Measurements from ENCODE around the gene HDAC4.

Gene HDAC4

GRCh38 chr2:239095460-239096081, 305.2 kb downstream of the HDAC4 start:
- no peak overlapping the region for H3K4me3 ChIP-seq (ENCODE audit: control insufficient read depth, low read depth, low read length)
- TF ChIP-seq, protein P1, sequence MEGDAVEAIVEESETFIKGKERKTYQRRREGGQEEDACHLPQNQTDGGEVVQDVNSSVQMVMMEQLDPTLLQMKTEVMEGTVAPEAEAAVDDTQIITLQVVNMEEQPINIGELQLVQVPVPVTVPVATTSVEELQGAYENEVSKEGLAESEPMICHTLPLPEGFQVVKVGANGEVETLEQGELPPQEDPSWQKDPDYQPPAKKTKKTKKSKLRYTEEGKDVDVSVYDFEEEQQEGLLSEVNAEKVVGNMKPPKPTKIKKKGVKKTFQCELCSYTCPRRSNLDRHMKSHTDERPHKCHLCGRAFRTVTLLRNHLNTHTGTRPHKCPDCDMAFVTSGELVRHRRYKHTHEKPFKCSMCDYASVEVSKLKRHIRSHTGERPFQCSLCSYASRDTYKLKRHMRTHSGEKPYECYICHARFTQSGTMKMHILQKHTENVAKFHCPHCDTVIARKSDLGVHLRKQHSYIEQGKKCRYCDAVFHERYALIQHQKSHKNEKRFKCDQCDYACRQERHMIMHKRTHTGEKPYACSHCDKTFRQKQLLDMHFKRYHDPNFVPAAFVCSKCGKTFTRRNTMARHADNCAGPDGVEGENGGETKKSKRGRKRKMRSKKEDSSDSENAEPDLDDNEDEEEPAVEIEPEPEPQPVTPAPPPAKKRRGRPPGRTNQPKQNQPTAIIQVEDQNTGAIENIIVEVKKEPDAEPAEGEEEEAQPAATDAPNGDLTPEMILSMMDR (conservative IDR thresholded peaks at IDR 0.05; ENCODE audit: control insufficient read depth, insufficient read depth, low read depth, low read length), result no peak

DNA sequence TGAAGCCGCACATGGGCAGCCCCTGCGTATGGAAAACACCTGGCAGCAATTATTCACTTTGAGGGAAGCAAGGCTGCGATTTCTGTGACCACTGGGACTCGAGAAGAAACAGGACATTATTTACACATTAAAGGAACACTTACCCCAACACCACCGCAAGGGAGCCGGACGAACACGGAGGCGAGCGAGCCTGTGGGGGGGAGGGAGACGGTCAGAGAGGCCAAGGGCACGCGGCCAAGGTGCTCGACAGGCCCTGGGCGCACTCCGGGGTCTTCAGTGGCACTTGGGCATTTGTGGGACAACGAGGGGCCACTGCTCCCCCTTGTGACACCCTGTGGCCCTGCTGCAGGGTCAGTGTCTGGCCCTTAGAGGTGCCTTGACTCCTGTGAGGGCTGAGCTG, 306.0 kb downstream of the HDAC4 start:
- DNase-seq (ENCODE audit: low read depth), result no peak
- TF ChIP-seq, protein P1 (conservative IDR thresholded peaks at IDR 0.05; ENCODE audit: control insufficient read depth, insufficient read depth, low read depth, low read length), result no peak

More at GRCh38 chr2:239095460-239096081, 305.2 kb downstream of the HDAC4 start:
- no peak for DNase-seq (ENCODE audit: low read depth)

GRCh38 chr2:239093952-239094351, 306.9 kb downstream of the HDAC4 start:
- TF ChIP-seq, protein P1 (conservative IDR thresholded peaks at IDR 0.05; ENCODE audit: control insufficient read depth, insufficient read depth, low read depth, low read length), result peak; percentile 39
- DNase-seq (ENCODE audit: low read depth), result no peak
- no peak overlapping the region for H3K4me3 ChIP-seq (ENCODE audit: control insufficient read depth, low read depth, low read length)

More for the DNA sequence above, 306.0 kb downstream of the HDAC4 start:
- H3K4me3 ChIP-seq (ENCODE audit: control insufficient read depth, low read depth, low read length), result no peak overlapping the region

GRCh38 chr2:239093542-239093941, 307.3 kb downstream of the HDAC4 start:
- H3K4me3 ChIP-seq (ENCODE audit: control insufficient read depth, low read depth, low read length), result no peak overlapping the region
- DNase-seq (ENCODE audit: low read depth), result no peak
- TF ChIP-seq, protein P1 (conservative IDR thresholded peaks at IDR 0.05; ENCODE audit: control insufficient read depth, insufficient read depth, low read depth, low read length), result no peak

DNA sequence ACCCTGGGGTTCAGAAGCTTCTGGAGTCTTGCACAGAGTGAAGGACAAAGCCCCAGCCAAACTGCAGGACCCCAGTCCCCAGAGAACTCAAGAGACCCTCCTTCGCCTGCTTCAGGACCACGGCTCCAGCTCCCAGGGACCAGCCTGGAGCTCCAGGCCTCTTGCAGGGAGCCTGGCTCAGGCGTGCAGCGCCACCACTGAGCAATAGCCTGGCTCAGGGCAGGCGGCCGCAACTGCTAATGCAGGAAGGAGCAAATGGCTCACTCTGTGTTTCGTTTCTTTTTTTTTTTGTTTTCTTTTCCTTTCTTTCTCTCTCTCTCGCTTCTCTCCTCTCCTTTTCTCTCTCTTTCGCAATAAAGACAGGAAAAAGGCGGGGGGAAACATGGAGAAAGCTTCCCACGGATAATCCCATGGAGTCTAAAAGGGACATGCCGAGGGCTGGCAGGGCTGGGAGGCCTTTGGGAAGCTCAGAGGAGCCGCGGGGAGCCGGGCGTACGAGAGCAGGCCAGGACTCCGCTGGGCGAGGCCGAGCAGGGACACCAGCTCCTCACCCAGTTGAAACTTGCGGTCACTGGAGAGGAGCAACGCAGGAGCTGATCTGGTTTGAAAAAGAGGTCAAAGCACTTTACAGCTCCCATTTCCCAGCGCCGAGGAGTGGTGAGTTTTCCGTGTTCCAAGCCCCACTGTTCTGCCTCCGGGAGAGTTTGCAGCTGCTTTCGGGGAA, 308.1 kb downstream of the HDAC4 start:
- DNase-seq (ENCODE audit: low read depth), result no peak
- TF ChIP-seq, protein P1 (conservative IDR thresholded peaks at IDR 0.05; ENCODE audit: control insufficient read depth, insufficient read depth, low read depth, low read length), result no peak
- no peak overlapping the region for H3K4me3 ChIP-seq (ENCODE audit: control insufficient read depth, low read depth, low read length)

- TF ChIP-seq, protein P1 (conservative IDR thresholded peaks at IDR 0.05; ENCODE audit: control insufficient read depth, insufficient read depth, low read depth, low read length), result no peak
- no peak for DNase-seq (ENCODE audit: low read depth)
- no peak overlapping the region for H3K4me3 ChIP-seq (ENCODE audit: control insufficient read depth, low read depth, low read length)
Observed at GRCh38 chr2:239089884-239090283, 310.9 kb downstream of the HDAC4 start.

Data from fibroblast of mammary gland (primary cell).